Panc1 (cell line): ENCODE measurements around the gene TSPO2. TPM values are rescaled to one million over a fixed set of nuclear protein-coding genes. Genes with fewer than 3 reads are reported as not detected.

Experiments used
- ATAC-seq: fragments of 200-7000 bp; cut with Tn5 transposase; 2 replicates; pipeline ENCODE4 v1.9.1; 2020; ENCODE audit warnings: mild to moderate bottlenecking, moderate library complexity
- BruUV-seq: library from RNA; stranded (reverse); fragments of 400-500 nt; replicated peaks from 2 replicates; lab custom pipeline; 2021; lab: Mats Ljungman, UMichigan
- CTCF ChIA-PET: fragments of 300-600 bp; sonication (Branson Sonifier 250); formaldehyde crosslinking; loops from one replicate; lab custom pipeline; 2022; ENCODE audit warnings: antibody characterized with exemption; lab: Charles Lee
- POLR2A ChIA-PET: fragments of 300-600 bp; sonication (Branson Sonifier 250); formaldehyde crosslinking; loops from one replicate; lab custom pipeline; 2022; ENCODE audit warnings: antibody characterized with exemption; lab: Charles Lee
- DNase-seq: peaks from one replicate; pipeline ENCODE4 v3.0.0-alpha.2; 2010; ENCODE audit warnings: low read depth, low spot score
- H3K27ac ChIP-seq: 2 replicates; pipeline ENCODE4 v1.5.1; 2011; ENCODE audit warnings: mild to moderate bottlenecking, low read length, inconsistent platforms
- H3K27me3 ChIP-seq: fragments of 200-500 bp; sonication (Bioruptor generic); 2 replicates; pipeline ENCODE4 v1.6.0; 2014; ENCODE audit warnings: low read length, inconsistent platforms; ENCODE audit not compliant: control insufficient read depth, insufficient read depth
- H3K36me3 ChIP-seq: fragments of 200-500 bp; sonication (Bioruptor generic); 2 replicates; pipeline ENCODE4 v1.5.1; 2014; ENCODE audit warnings: inconsistent platforms, mild to moderate bottlenecking, low read length, moderate library complexity; ENCODE audit not compliant: control insufficient read depth, insufficient read depth
- H3K4me1 ChIP-seq: 2 replicates; pipeline ENCODE4 v1.5.1; 2011; ENCODE audit warnings: inconsistent platforms, mild to moderate bottlenecking, low read length, moderate library complexity; ENCODE audit not compliant: control insufficient read depth, insufficient read depth
- H3K4me3 ChIP-seq, 2 experiments: 2 replicates each; pipeline ENCODE4 v1.5.1; 2011 to 2012; ENCODE audit warnings: low read depth in 2 of 2, low read length in 2 of 2, mild to moderate bottlenecking in 2 of 2, inconsistent platforms in 1 of 2, moderate library complexity in 1 of 2
- H3K9me3 ChIP-seq: fragments of 200-500 bp; sonication (Bioruptor generic); 2 replicates; pipeline ENCODE4 v1.5.1; 2014; ENCODE audit warnings: low read depth, mild to moderate bottlenecking, inconsistent platforms, low read length, moderate library complexity; ENCODE audit not compliant: control insufficient read depth, insufficient read depth
- POLR2AphosphoS5 ChIP-seq: IDR thresholded peaks from 2 replicates; pipeline ENCODE4 v1.6.1; 2012; ENCODE audit warnings: mild to moderate bottlenecking, low read depth, low read length, moderate library complexity
- REST ChIP-seq, 2 experiments: IDR thresholded peaks; 2 replicates each; pipeline ENCODE4 v1.6.1; 2011 to 2012; ENCODE audit warnings: low read depth in 2 of 2, control low read depth in 1 of 2, low read length in 1 of 2, mild to moderate bottlenecking in 1 of 2, moderate library complexity in 1 of 2; ENCODE audit not compliant: insufficient read depth in 1 of 2
- SIN3A ChIP-seq: IDR thresholded peaks from 2 replicates; pipeline ENCODE4 v1.6.1; 2012; ENCODE audit warnings: low read depth, mild to moderate bottlenecking, low read length, moderate library complexity, borderline replicate concordance; ENCODE audit not compliant: insufficient read depth
- TCF7L2 ChIP-seq: IDR thresholded peaks from 2 replicates; pipeline ENCODE4 v1.6.1; 2011; ENCODE audit warnings: mild to moderate bottlenecking, low read depth, low read length, inconsistent platforms
- in situ Hi-C: cut with HindIII; loops from 2 replicates; pipeline ENCODE4 v1.10.0; 2016; ENCODE audit warnings: low sequenced_read_pairs, low pct_unique_long_range_greater_than_20kb
- intact Hi-C: fragments of 100-400 bp; cut with micrococcal nuclease; formaldehyde crosslinking; loops from one replicate; pipeline ENCODE4 v1.10.0; 2022; ENCODE audit not compliant: unreplicated experiment
- total RNA-seq: library from RNA; stranded (reverse); gene quantifications from one replicate; pipeline ENCODE4 v1.2.1, GENCODE V29; 2021; ENCODE audit not compliant: unreplicated experiment
- TF ChIP-seq, protein P1 (sequence below): fragments of 450-650 bp; IDR thresholded peaks from 2 replicates; pipeline ENCODE4 v1.5.1; 2017; ENCODE audit warnings: mild to moderate bottlenecking

The TSPO2 gene
- total RNA-seq, 1 experiment from 2014 or later, result not detected

- ChIA-PET CTCF (no interaction called here), POLR2A (no interaction called here)
- no peak for TF ChIP-seq POLR2AphosphoS5
- no peak for TF ChIP-seq REST (IDR thresholded peaks at IDR 0.05; ENCODE audit: insufficient read depth in 1 of 2, low read depth in 2 of 2, low read length in 1 of 2)
- TF ChIP-seq, protein P1, sequence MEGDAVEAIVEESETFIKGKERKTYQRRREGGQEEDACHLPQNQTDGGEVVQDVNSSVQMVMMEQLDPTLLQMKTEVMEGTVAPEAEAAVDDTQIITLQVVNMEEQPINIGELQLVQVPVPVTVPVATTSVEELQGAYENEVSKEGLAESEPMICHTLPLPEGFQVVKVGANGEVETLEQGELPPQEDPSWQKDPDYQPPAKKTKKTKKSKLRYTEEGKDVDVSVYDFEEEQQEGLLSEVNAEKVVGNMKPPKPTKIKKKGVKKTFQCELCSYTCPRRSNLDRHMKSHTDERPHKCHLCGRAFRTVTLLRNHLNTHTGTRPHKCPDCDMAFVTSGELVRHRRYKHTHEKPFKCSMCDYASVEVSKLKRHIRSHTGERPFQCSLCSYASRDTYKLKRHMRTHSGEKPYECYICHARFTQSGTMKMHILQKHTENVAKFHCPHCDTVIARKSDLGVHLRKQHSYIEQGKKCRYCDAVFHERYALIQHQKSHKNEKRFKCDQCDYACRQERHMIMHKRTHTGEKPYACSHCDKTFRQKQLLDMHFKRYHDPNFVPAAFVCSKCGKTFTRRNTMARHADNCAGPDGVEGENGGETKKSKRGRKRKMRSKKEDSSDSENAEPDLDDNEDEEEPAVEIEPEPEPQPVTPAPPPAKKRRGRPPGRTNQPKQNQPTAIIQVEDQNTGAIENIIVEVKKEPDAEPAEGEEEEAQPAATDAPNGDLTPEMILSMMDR, result no peak
- TF ChIP-seq SIN3A, result no peak
- no peak for TF ChIP-seq TCF7L2
- H3K4me1 ChIP-seq, result peaks cover 12% of the 10 kb centered on the region
- intact Hi-C loops (no loop called here), in situ Hi-C loops (no loop called here)
- DNase-seq (no peak), ATAC-seq (no peak)
- no TSS peak for BruUV-seq
- peaks cover 19% of the 10 kb centered on the region for H3K36me3 ChIP-seq
- no peak overlapping the region for H3K27ac ChIP-seq
- no peaks in the 10 kb centered on the region for H3K9me3 ChIP-seq
- H3K27me3 ChIP-seq, result no peaks in the 10 kb centered on the region
- H3K4me3 ChIP-seq, result no peak overlapping the region
Observed at GRCh38 chr6:41078101-41078500, 35.8 kb downstream of the TSPO2 start.

DNA sequence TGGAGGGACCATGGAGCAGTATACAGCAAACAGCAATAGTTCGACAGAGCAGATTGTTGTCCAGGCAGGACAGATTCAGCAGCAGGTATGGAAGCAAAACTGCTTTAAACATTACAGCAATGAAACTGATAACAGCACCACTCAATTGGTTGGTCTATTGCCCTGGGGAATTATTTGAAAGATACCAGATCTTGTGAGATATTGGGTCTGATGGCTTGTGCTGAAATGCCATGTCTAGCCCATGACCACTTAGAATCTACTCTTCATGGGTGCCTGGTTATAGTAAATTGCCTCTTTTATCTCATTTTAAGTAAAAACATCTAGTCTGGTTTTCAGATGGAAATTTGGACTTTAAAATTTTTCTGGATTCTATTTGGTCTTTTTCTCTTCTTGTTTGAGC, 36.8 kb downstream of the TSPO2 start:
- TF ChIP-seq POLR2AphosphoS5 (no peak), SIN3A (no peak), REST (IDR thresholded peaks at IDR 0.05; ENCODE audit: insufficient read depth in 1 of 2, low read depth in 2 of 2, low read length in 1 of 2) (no peak), TCF7L2 (no peak)
- TF ChIP-seq, protein P1, result no peak
- POLR2A ChIA-PET, result no interaction called here
- BruUV-seq, result no TSS peak
- intact Hi-C loops (no loop called here), in situ Hi-C loops (no loop called here)
- Histone ChIP-seq H3K9me3 (no peaks in the 10 kb centered on the region), H3K4me1 (peaks cover 12% of the 10 kb centered on the region), H3K27ac (no peak overlapping the region), H3K36me3 (peaks cover 23% of the 10 kb centered on the region), H3K27me3 (no peaks in the 10 kb centered on the region), H3K4me3 (no peak overlapping the region)
- no peak for ATAC-seq
- no peak for DNase-seq
- CTCF ChIA-PET, result no interaction called here
